Ishikawa (cell line): ENCODE measurements around the gene GALNT2.

Experiments
- CEBPB ChIP-seq: IDR thresholded peaks from 2 replicates; pipeline ENCODE4 v1.6.1; 2012
- CREB1 ChIP-seq: IDR thresholded peaks from 2 replicates; pipeline ENCODE4 v1.6.1; 2012; ENCODE audit warnings: low read depth
- EGR1 ChIP-seq: IDR thresholded peaks from 2 replicates; pipeline ENCODE4 v1.6.1; 2012
- EP300 ChIP-seq: IDR thresholded peaks from 2 replicates; pipeline ENCODE4 v1.6.1; 2012; ENCODE audit warnings: borderline replicate concordance
- FOXM1 ChIP-seq: IDR thresholded peaks from 2 replicates; pipeline ENCODE4 v1.6.1; 2012; ENCODE audit warnings: low read depth, borderline replicate concordance
- NFIC ChIP-seq: IDR thresholded peaks from 2 replicates; pipeline ENCODE4 v1.6.1; 2012
- RAD21 ChIP-seq: IDR thresholded peaks from 2 replicates; pipeline ENCODE4 v1.6.1; 2012; ENCODE audit warnings: low read depth
- TAF1 ChIP-seq: IDR thresholded peaks from 2 replicates; pipeline ENCODE4 v1.6.1; 2012; ENCODE audit warnings: low read depth, mild to moderate bottlenecking
- TCF12 ChIP-seq: IDR thresholded peaks from 2 replicates; pipeline ENCODE4 v1.6.1; 2012; ENCODE audit warnings: low read depth
- TEAD4 ChIP-seq: IDR thresholded peaks from 2 replicates; pipeline ENCODE4 v1.6.1; 2012
- YY1 ChIP-seq: IDR thresholded peaks from 2 replicates; pipeline ENCODE4 v1.6.1; 2012; ENCODE audit warnings: low read depth
- ZBTB7A ChIP-seq: IDR thresholded peaks from 2 replicates; pipeline ENCODE4 v1.6.1; 2012; ENCODE audit warnings: low read depth
- TF ChIP-seq, protein P1 (sequence below): IDR thresholded peaks from 2 replicates; pipeline ENCODE4 v1.6.1; 2012
- TF ChIP-seq, protein P2 (sequence below): IDR thresholded peaks from 2 replicates; pipeline ENCODE4 v1.6.1; 2012; ENCODE audit warnings: low read depth, mild to moderate bottlenecking
- TF ChIP-seq, protein P3 (sequence below): IDR thresholded peaks from 2 replicates; pipeline ENCODE4 v1.6.1; 2012

The GALNT2 gene

DNA sequence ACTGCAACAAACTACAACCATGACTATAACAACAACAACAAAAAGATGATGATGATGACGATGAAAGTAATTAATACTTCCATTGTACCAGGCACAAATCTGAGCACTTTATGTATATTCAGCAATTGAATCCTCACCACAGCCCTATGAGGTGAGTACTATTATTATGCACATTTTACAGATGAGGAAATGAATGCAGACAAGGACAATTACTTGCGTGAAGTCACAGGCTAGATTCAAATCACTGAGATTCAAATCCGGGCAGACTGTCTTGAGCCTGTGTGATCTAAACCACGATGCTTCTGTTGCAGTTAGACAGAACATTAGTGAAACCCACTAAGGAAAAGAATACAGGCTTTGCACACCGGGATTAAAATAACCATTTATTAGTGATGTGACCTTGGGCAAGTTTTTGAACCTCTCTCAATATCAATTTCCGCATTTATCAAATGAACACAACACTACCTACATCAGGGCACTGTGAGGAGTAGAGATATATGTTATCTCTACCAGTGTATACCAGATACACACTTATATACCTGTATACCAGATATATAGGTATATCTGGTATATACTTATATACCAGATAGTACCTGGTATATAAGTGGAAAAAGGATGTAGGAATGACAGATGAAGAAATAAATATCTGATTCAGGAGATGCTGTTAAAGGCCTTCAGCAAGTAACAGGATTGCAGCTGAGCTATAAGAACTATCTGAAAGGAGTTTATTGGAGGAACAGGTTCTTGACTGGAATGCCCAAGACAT is 34.3 kb upstream of the GALNT2 start:
- TF ChIP-seq, protein P1, sequence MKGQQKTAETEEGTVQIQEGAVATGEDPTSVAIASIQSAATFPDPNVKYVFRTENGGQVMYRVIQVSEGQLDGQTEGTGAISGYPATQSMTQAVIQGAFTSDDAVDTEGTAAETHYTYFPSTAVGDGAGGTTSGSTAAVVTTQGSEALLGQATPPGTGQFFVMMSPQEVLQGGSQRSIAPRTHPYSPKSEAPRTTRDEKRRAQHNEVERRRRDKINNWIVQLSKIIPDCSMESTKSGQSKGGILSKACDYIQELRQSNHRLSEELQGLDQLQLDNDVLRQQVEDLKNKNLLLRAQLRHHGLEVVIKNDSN: no peak
- TF ChIP-seq CREB1 (no peak), TCF12 (no peak), FOXM1 (no peak), EGR1 (no peak), RAD21 (no peak), TAF1 (no peak), NFIC (no peak), ZBTB7A (no peak), YY1 (no peak), TEAD4 (no peak)
- TF ChIP-seq, protein P2, sequence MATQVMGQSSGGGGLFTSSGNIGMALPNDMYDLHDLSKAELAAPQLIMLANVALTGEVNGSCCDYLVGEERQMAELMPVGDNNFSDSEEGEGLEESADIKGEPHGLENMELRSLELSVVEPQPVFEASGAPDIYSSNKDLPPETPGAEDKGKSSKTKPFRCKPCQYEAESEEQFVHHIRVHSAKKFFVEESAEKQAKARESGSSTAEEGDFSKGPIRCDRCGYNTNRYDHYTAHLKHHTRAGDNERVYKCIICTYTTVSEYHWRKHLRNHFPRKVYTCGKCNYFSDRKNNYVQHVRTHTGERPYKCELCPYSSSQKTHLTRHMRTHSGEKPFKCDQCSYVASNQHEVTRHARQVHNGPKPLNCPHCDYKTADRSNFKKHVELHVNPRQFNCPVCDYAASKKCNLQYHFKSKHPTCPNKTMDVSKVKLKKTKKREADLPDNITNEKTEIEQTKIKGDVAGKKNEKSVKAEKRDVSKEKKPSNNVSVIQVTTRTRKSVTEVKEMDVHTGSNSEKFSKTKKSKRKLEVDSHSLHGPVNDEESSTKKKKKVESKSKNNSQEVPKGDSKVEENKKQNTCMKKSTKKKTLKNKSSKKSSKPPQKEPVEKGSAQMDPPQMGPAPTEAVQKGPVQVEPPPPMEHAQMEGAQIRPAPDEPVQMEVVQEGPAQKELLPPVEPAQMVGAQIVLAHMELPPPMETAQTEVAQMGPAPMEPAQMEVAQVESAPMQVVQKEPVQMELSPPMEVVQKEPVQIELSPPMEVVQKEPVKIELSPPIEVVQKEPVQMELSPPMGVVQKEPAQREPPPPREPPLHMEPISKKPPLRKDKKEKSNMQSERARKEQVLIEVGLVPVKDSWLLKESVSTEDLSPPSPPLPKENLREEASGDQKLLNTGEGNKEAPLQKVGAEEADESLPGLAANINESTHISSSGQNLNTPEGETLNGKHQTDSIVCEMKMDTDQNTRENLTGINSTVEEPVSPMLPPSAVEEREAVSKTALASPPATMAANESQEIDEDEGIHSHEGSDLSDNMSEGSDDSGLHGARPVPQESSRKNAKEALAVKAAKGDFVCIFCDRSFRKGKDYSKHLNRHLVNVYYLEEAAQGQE: no peak
- TF ChIP-seq, protein P3, sequence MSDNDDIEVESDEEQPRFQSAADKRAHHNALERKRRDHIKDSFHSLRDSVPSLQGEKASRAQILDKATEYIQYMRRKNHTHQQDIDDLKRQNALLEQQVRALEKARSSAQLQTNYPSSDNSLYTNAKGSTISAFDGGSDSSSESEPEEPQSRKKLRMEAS: no peak

DNA sequence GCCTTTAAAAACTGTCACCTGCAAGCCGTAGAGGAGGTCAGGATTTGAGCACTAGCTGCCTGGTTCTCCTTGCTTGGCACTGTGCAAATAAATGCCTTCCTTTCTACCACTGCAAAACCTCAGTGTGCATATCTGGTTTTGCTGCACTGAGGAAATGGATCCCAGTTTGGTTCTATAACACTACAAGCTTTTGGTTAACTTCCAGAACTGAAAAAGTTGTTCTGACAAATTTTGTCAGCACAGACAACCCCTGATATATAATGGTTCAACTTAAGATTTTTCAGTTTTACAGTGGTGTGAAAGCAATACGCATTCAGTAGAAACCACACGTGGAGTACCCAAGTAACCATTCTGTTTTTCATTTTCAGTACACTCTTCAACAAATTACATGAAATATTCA is 29.8 kb upstream of the GALNT2 start:
- TF ChIP-seq TEAD4: no peak
- TF ChIP-seq, protein P2: no peak
- no peak for TF ChIP-seq RAD21
- TF ChIP-seq TCF12: no peak
- TF ChIP-seq, protein P3: no peak
- no peak for TF ChIP-seq YY1
- TF ChIP-seq CEBPB: no peak
- no peak for TF ChIP-seq EGR1
- TF ChIP-seq ZBTB7A: no peak
- TF ChIP-seq NFIC: no peak
- TF ChIP-seq, protein P1: no peak
- no peak for TF ChIP-seq CREB1

DNA sequence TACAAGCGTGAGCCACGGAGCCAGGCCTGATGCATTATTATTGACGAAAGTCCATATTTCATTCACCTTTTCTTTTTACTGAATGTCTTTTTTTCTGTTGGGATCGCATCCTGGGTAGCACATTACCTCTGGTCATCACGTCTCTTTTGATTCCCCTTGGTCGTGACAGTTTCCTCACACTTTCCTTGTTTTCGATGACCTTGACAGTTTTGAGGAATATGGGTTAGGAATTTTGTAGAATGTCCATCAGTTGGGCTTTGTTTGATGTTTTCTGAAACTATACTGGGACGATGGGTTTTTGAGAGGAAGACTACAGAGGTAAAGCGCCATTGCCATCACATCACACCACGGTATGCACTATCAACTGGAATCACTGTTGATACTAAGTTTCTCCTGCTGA is 26.6 kb upstream of the GALNT2 start:
- no peak for TF ChIP-seq RAD21
- TF ChIP-seq, protein P1: no peak
- no peak for TF ChIP-seq YY1
- no peak for TF ChIP-seq TAF1
- no peak for TF ChIP-seq EP300
- TF ChIP-seq, protein P3: no peak
- TF ChIP-seq, protein P2: no peak
- no peak for TF ChIP-seq TEAD4
- TF ChIP-seq FOXM1: no peak
- TF ChIP-seq NFIC: no peak
- no peak for TF ChIP-seq CREB1
- no peak for TF ChIP-seq TCF12
- TF ChIP-seq CEBPB: no peak
- TF ChIP-seq EGR1: no peak
- no peak for TF ChIP-seq ZBTB7A

DNA sequence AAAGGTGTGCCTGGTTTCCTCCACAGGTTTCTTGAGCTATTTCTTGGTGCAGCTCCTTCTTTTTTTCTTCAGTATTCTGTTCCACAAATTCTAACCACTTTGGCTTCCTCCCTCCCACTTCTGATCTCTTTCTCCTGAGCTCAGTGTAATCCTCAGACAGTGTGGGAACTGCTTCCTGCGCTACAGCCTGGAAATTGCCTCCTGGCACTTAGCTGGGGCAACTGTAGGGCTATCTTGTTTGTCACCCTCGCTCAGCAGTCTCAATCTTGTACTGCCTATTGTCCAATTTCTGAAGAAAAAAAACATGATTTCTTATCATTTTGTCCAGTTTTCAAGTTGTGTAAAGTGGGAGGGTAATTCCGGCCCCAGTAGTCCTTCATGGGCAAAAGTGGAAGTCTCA is 24.0 kb upstream of the GALNT2 start:
- no peak for TF ChIP-seq CREB1
- TF ChIP-seq RAD21: no peak
- TF ChIP-seq EGR1: no peak
